ENCODE data around the gene MED27.
A peak's percentile ranks its signal among the peaks of the same experiment; 100 is the strongest.

Gene MED27

GRCh38 chr9:131837316-131837715 is 242.4 kb downstream of the MED27 start:
- DNase-seq (ENCODE audit: low read depth in 2 of 2) = no peak

GRCh38 chr9:131836607-131837315 is 242.9 kb downstream of the MED27 start:
- no peak for DNase-seq (ENCODE audit: low read depth in 2 of 2)

DNA sequence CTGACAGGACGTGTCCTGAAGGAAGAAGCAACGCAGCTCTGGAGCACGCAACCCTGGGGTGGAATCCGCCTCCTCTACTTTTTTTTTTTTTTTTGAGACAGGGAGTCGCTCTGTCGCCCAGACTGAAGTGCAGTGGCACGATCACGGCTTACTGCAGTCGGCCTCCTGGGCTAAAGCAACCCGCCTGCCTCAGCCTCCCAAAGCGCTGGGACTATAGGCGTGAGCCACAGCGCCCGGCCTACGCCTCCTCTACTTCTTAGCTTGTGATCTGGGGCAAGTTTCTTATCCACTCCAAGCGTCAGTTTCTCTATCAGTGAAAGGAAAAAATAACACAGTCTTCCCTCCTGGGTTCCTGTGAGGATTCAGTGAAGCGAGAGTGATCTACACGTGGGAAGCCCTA is 243.6 kb downstream of the MED27 start:
- DNase-seq (ENCODE audit: low read depth in 2 of 2) = no peak

DNA sequence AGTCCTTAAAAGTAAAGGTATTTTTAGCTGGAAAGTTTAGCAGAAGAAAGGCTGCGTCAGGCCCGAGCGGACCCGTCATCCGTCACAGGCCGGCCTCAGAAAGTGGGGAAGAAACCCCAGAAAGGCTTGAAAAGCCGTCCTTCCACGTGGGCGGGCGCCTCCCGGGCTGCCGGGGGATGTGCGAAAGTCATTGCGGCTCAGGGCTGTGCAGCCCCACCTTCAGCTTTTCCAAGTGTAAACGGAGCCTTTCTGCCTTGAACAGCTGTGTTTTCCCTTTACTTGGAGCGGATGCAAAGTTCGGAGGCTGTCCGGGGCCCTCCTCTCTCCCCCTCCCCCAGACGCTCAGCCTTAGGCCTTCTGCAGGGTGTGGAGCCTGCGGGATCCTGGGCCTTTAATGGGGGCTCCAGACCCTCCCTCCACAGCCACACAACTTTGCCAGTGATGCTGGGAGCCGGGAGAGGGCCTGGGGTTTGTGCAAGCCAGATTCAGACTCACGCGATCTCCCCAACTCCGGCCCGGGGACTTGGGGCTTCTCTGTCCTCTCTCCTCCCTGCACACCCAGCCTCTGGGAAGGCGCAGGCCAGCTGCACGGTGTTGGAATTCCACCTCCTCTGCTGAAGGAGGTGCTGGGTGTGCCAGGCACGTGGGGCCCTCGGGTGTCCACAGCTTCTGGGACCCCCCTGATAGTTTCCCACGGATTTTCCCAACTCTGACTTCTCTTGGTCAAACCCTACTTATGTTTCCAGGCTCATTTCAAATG is 244.3 kb downstream of the MED27 start:
- DNase-seq (ENCODE audit: low read depth in 2 of 2) = no peak

DNA sequence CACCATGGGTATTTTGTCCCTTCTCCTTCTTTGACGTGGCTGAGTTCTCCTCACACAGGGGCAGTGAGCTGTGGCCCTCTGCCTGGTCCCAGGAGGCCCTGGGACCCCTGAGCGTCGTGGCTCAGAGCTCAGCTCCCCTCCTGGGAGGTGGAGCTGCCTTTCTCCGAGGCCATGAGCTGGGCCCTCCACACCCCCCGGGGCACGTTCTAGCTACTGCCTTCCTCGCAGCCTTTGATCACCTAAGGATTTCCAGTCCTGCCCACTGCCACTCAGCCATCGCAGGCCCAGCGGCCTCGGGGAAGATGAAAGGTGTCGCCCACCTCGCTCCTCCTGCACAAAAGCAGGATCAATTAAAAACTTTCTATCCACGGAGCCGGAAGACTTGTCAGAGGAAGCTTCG is 244.9 kb downstream of the MED27 start:
- no peak for DNase-seq (ENCODE audit: low read depth in 2 of 2)

DNA sequence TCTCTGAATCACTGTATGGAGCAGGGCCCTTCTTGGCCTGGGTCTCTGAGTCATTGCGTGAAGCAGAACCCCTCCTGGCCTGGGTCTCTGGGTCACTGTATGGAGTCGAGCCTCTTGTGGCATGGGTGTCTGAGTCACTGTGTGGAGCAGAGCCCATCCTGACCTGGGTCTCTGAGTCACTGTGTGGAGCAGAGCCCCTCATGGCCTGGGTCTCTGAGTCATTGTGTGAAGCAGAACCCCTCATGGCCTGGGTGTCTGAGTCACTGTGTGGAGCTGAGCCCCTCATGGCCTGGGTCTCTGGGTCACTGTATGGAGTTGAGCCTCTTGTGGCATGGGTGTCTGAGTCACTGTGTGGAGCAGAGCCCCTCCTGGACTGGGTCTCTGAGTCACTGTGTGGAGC is 245.8 kb downstream of the MED27 start:
- peak; percentile 18 for DNase-seq (ENCODE audit: low read depth in 2 of 2)

GRCh38 chr9:131833083-131833482 is 246.6 kb downstream of the MED27 start:
- DNase-seq (ENCODE audit: low read depth in 2 of 2) = no peak

GRCh38 chr9:131831380-131832165 is 248.1 kb downstream of the MED27 start:
- DNase-seq (ENCODE audit: low read depth in 2 of 2) = no peak

DNA sequence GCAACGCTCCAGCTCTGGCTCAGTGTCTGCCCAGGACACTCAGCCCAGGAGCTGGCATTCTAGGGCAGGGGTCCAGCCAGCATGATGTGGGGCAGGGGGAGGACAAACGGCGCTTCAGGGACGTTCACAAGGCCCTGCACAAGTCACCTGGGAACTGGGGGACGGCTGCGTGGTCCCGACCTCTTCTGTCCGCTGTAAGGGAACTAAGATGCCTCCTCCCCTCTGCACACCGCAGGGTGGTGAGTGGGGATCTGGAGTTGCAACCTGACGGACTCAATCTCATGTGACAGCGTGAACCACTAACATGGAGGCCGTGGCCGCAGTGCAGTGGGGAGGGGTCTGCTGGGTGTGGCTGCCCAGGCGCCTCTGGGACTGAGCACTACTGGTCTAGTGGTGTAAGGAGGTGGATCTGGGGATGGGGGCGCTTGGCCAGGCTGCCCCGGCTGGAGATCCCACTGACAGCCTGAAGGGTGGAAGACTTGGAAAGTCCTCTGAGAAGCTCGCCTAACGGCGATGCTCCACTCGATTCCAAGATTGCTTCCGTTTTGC is 251.8 kb downstream of the MED27 start:
- no peak for DNase-seq (ENCODE audit: low read depth in 2 of 2)

GRCh38 chr9:131826966-131827525 is 252.6 kb downstream of the MED27 start:
- DNase-seq (ENCODE audit: low read depth in 2 of 2) = no peak

DNA sequence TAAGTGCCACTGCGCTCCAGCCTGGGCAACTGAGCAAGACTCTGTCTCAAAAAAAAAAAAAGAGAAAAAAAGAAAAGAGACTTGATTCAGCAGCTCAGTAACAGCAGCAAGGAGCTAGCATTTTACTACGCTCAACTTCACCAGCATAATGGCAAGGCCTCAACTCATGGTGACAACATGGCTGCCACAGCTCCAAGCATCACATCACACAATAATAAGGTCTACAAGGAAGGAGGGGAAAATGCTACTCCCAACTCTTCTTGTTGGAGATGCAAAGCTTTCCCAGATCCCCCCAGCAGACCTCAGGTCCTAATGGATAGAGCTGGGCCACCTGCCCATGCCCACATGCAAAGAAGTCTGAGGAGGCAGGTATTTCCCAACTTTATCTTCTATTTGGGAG is 253.6 kb downstream of the MED27 start:
- DNase-seq (ENCODE audit: low read depth in 2 of 2) = no peak

DNA sequence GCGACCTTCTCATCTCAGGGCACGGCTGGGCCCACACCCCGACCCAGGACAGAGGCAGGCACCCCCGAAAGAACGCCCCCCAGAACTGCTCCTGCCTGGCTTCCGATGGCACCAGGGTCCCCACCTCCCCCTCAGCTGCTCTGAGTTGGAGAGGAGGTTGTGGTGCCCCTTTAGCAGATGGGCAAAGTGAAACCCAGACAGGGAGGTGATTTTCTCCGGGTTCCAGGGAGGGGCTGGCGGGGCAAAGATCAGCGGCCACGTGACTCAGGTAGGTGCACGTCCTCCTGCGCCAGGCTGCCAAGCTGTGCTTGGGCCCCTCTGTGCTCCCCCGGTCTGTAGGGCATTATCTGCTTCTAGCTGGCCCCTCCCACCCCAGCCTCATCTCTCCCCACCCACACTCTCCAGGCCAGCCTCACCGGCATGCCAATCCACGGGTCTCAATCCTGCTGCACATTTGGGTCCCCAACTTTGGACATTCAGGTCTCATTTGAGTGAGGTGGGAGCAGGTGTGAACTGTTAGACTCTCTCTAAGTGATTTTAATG is 254.6 kb downstream of the MED27 start:
- no peak for DNase-seq (ENCODE audit: low read depth in 2 of 2)

DNA sequence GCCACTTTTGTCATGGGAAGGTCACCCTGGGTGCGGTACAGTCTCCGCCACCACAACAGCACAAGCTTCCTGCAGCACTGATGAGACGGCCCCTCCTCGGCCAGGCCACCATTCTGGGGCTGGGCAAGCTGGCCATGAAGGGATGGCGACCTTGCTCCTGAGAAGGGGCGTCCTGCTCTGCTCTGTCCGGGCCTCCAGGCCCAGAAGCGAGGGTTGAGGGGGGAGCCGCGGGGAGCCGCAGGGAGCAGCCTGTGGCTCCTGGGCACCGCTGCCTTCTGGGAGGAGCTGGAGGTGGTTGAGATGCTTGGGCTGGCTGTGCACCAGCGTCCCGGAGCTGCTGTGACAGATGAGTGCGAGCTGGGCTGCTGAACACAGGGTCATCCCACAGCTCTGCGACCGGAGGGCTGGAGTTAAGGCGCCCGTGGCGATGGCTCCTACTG is 255.5 kb downstream of the MED27 start:
- DNase-seq (ENCODE audit: low read depth in 2 of 2) = no peak

GRCh38 chr9:131823701-131824146 is 255.9 kb downstream of the MED27 start:
- DNase-seq (ENCODE audit: low read depth in 2 of 2) = no peak

GRCh38 chr9:131818089-131818488 is 261.6 kb downstream of the MED27 start:
- DNase-seq (ENCODE audit: low read depth in 2 of 2) = no peak

DNA sequence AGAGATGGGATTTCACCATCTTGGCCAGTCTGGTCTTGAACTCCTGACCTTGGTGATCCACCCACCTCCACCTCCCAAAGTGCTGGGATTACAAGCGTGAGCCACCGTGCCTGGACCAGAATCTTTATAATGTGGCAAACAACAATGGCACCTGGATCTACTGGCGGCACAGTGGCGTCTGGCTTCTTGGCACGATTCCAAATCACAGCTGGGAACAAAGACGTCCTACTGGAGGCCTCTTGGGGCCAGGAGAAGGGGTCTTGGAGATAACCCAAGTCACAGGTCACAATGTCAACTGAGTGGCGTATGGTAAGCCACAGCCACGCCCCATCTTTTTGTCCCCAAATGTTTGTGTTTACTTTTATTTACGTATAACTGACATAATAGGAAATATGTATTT is 262.0 kb downstream of the MED27 start:
- no peak for DNase-seq (ENCODE audit: low read depth in 2 of 2)

GRCh38 chr9:131817073-131817472 is 262.6 kb downstream of the MED27 start:
- DNase-seq (ENCODE audit: low read depth in 2 of 2) = no peak

- no peak for DNase-seq (ENCODE audit: low read depth in 2 of 2)
These were observed 263.4 kb downstream of the MED27 start for GRCh38 chr9:131815970-131816873.

- DNase-seq (ENCODE audit: low read depth in 2 of 2) = no peak
These were observed 265.0 kb downstream of the MED27 start for GRCh38 chr9:131814707-131815106.

GRCh38 chr9:131813116-131813515 is 266.6 kb downstream of the MED27 start:
- DNase-seq (ENCODE audit: low read depth in 2 of 2) = no peak

Measured in stimulated activated CD8-positive, alpha-beta memory T cell treated with anti-CD3 and anti-CD28 coated beads, Interleukin-15, amount 100 ng/mL, for 48 hours (primary cell).